Activated T-helper 17 cell treated with anti-CD3 and anti-CD28 coated beads, Interleukin-2, amount 50 U/mL, for 72 hours (primary cell): ENCODE data around the gene FRYL. TPM values are rescaled to one million over a fixed set of nuclear protein-coding genes. Genes with fewer than 3 reads are reported as not detected.
"Not testable (repeated sequence)": the region's sequence is repeated elsewhere in the genome, so short reads cannot be mapped to it uniquely, and the experiment has no call there.

ENCODE experiments used
- ATAC-seq: fragments of 150-1000 bp; cut with Tn5 transposase; replicated peaks from 2 replicates; pipeline ENCODE4 v1.10.0; 2021; ENCODE audit warnings: mild to moderate bottlenecking, moderate library complexity
- H3K27ac Mint-ChIP-seq: one replicate; pipeline ENCODE4 v1.8.0; 2022; ENCODE audit warnings: mixed read lengths
- H3K27me3 Mint-ChIP-seq: one replicate; pipeline ENCODE4 v1.8.0; 2022; ENCODE audit warnings: mixed read lengths
- H3K36me3 Mint-ChIP-seq: one replicate; pipeline ENCODE4 v1.8.0; 2022; ENCODE audit warnings: low read depth, mild to moderate bottlenecking, mixed read lengths
- H3K4me1 Mint-ChIP-seq: one replicate; pipeline ENCODE4 v1.8.0; 2022; ENCODE audit warnings: mixed read lengths
- H3K4me3 Mint-ChIP-seq: one replicate; pipeline ENCODE4 v1.8.0; 2022; ENCODE audit warnings: mild to moderate bottlenecking, mixed read lengths
- H3K9me3 Mint-ChIP-seq: one replicate; pipeline ENCODE4 v1.8.0; 2022; ENCODE audit warnings: mixed read lengths
- total RNA-seq, 2 donors: library from RNA; stranded (reverse); gene quantifications; one replicate each; pipeline ENCODE4 v1.2.3, GENCODE V29; 2022

The FRYL gene
- total RNA-seq, 2 donors from 2014 or later, result 75.0 to 83.1 TPM

DNA sequence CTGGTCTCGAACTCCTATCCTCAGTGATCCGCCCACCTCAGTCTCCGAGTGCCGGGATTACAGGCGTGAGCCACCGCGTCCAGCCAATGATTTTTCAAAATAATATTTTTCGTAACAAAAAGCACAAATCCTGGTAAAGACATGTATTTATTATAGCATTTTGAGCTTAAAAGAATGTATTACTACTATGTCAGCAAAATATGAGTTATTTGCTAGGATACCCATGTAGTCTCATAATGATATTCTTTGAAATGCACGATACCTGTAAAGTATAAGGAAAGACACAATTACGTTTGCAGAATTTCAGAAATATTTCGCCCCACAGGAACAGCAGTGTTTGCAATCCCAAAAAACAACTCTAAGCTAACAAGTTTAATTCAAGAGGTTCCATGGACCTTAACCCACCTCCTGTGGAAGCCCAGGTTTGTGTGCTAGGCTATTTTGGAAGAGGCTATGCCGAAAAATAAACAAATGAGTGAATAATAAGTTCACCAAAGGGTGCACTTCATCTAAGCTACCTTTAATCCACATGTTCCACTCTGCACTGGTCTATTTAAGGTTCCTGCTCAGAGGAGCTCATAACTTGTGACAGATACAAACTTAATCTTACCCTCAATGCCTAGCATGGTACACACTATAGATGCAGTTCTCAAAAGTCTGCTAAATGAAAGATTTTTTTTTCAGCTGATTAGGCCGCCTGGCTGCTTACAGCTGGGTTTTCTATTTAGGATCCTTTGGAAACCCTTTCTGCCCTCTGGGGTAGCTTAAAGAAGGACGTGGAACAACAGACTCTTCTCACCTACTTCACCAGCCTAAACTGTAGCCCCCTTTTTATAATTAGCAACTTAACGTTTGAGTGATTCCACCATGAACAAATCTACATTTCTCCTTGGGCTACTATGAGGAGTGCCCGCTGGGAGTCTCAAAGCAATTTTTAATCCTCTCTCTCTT is 5.0 kb downstream of the FRYL start:
- Mint-ChIP-seq H3K9me3 (no peaks in the 10 kb centered on the region), H3K27me3 (no peaks in the 10 kb centered on the region), H3K4me1 (peaks cover 35% of the 10 kb centered on the region), H3K4me3 (no peak overlapping the region), H3K27ac (no peak overlapping the region), H3K36me3 (peaks cover 22% of the 10 kb centered on the region)
- ATAC-seq, result no peak

DNA sequence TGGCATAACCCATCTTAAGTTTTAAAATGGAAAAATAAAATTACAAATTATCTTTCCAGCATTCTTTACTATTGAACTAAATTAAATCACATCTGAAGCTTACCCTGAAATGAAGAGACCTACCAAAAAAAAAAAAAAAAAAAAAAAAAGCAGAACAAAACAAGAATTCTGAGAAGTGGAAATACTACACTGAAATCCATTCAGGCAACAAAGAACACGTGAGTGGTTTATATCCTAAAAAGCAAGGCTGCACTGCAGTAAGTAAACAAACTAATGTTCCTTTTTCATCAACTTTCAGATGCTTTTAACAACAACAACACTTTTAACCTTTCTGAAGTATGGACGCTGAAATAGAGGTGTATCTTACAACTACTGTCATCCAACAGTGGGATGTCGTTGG is 7.5 kb downstream of the FRYL start:
- peaks cover 47% of the 10 kb centered on the region for H3K4me1 Mint-ChIP-seq
- H3K27ac Mint-ChIP-seq, result no peak overlapping the region
- H3K4me3 Mint-ChIP-seq, result no peak overlapping the region
- no peak for ATAC-seq
- no peaks in the 10 kb centered on the region for H3K9me3 Mint-ChIP-seq
- H3K27me3 Mint-ChIP-seq, result no peaks in the 10 kb centered on the region
- H3K36me3 Mint-ChIP-seq, result peaks cover 7% of the 10 kb centered on the region

DNA sequence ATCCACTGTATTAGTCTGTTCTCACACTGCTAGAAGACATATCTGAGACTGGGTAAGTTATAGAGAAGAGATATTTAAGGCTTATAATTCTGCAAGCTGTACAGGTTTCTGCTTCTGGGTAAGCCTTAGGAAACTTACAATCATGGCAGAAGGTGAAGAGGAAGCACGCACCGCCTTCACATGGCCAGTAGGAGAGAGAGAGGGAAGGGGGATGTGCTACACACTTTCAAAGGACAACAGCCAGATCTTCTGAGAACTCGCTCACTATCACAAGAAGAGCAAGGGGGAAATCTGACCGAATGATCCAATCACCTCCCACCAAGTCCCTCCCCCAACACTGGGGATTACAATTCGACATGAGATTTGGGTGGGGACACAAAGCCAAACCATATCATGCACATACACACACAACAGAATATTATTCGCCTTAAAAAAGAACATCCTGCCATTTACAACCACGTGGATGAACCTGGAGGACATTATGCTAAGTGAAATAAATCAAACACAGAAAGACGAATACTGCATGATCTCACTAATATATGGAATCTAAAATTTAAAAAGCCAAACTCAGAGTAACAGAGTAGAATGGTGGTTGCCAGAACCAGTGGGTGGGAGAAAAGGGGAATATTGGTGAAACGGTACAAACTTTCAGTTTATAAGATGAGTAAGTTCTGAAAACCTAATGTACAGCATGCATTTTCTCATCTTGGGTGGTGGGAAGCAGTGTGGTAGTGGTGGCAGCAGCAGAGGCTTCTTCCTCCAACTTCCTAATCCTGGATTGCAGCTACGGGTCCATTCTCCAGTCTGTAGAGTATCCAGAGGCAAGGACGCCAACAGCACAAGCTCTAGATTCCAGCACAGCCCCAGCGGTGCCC is 12.8 kb downstream of the FRYL start:
- Mint-ChIP-seq H3K27ac (no peak overlapping the region), H3K9me3 (no peaks in the 10 kb centered on the region), H3K36me3 (peaks cover 7% of the 10 kb centered on the region), H3K27me3 (no peaks in the 10 kb centered on the region), H3K4me1 (peaks cover 47% of the 10 kb centered on the region), H3K4me3 (peak overlapping the region; percentile 54)
- peak; percentile 82 for ATAC-seq

DNA sequence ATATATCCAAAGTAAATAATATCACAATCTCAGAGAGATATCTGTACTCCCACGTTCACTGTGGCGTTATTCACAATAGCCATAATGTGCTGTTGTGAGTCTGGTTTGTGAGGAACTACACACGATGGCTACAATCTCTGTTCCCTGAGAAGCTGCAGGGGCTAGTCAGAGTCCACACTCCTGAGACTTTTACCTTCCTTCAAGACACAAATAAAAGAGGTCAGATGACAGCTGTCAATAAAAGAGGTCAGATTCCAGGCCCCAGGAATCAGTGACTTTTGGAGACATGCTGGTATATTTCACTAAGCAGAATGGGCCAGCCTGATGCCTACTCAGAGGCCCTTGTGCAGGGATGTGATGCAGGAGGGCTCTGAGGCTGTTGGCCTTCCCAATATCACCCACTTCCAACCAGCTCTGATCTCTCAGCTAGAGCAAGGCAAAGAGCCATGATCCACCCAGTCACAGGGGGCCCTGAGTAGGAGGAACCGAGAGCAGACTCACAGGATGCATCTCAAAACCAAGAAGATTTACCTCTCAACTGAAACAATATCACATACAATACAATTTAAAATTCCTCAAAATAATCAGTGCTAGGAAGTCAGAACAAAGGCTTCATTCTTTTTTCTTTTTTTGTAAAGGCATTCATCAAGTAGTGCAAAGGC is 13.8 kb downstream of the FRYL start:
- no peaks in the 10 kb centered on the region for H3K27me3 Mint-ChIP-seq
- no peaks in the 10 kb centered on the region for H3K9me3 Mint-ChIP-seq
- no peak overlapping the region for H3K27ac Mint-ChIP-seq
- H3K36me3 Mint-ChIP-seq, result peaks cover 7% of the 10 kb centered on the region
- peak overlapping the region; percentile 51 for H3K4me3 Mint-ChIP-seq
- peak; percentile 78 for ATAC-seq
- peaks cover 44% of the 10 kb centered on the region for H3K4me1 Mint-ChIP-seq

DNA sequence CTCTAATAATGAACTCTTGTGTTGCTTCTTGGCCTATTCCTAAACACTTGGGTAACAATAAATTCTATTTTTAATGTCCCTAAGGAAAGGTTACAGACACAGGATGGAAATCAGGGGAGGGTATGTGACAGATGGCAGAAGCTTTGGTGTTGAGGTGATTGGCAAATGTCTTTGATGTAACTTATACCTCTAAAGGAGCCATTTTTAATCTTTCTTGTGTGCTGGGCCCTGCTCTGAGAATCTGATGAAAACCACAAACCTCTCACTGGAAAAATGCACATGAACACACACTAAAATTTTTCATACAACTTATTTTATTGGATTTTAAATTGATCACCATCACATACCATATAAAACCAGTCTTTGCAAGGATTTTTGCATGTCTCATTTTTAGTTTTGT is 17.7 kb downstream of the FRYL start:
- H3K9me3 Mint-ChIP-seq, result no peaks in the 10 kb centered on the region
- no peak overlapping the region for H3K4me3 Mint-ChIP-seq
- H3K36me3 Mint-ChIP-seq, result peaks cover 13% of the 10 kb centered on the region
- H3K27me3 Mint-ChIP-seq, result no peaks in the 10 kb centered on the region
- no peak for ATAC-seq
- H3K27ac Mint-ChIP-seq, result no peak overlapping the region
- H3K4me1 Mint-ChIP-seq, result peaks cover 28% of the 10 kb centered on the region

DNA sequence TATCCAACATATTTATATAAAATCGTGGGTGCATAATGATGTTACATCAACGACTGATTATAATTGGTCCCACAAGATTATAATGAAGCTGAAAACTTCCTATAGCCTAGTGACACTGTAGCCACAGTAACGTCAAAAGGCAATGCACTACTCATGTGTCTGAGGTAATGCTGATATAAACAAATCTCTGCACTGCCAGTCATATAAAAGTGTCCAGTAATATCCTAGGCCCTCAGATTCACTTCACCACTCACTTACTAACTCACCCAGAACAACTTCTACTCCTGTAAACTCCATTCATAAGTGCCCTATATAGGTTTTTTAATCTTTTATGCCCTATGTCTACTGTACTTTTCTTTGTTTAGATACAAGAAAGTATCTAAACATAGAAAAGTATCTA is 18.8 kb downstream of the FRYL start:
- ATAC-seq, result no peak
- H3K27ac Mint-ChIP-seq, result no peak overlapping the region
- H3K36me3 Mint-ChIP-seq, result peaks cover 13% of the 10 kb centered on the region

DNA sequence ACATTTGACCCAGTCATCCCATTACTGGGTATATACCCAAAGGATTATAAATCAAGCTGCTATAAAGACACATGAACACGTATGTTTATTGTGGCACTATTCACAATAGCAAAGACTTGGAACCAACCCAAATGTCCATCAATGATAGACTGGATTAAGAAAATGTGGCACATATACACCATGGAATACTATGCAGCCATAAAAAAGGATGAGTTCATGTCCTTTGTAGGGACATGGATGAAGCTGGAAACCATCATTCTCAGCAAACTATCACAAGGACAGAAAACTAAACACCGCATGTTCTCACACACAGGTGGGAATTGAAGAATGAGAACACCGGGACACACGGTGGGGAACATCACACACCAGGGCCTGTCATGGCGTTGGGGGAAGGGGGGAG is 21.4 kb downstream of the FRYL start:
- H3K4me3 Mint-ChIP-seq, result not testable (repeated sequence)

More for the DNA sequence above, 18.8 kb downstream of the FRYL start:
- Mint-ChIP-seq H3K4me3 (no peak overlapping the region), H3K9me3 (no peaks in the 10 kb centered on the region), H3K27me3 (no peaks in the 10 kb centered on the region), H3K4me1 (peaks cover 25% of the 10 kb centered on the region)

DNA sequence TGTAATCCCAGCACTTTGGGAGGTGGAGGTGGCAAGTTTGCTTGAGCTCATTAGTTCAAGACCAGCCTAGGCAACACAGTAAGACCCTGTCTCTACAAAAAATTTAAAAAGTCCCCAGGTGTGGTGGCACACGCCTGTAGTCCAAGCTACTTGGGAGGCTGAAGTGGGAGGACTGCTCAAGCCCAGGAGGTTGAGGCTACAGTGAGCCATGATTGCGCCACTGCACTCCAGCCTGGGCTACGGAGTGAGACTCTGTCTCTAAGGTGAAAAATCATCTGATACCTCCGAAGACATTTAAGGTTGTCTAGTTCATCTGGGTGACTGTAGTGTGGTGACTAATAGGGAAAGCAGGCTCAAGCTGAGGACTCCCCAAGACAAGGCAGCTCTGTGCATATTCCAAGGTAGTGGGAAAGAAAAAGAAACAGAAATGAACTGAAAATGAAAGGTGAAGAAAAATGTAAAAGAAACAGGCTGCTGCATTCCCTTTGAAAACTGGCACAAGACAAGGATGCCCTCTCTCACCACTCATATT is 23.3 kb downstream of the FRYL start:
- Mint-ChIP-seq H3K4me1 (peaks cover 29% of the 10 kb centered on the region), H3K36me3 (peaks cover 6% of the 10 kb centered on the region), H3K27me3 (no peaks in the 10 kb centered on the region), H3K27ac (no peak overlapping the region), H3K4me3 (no peak overlapping the region), H3K9me3 (no peaks in the 10 kb centered on the region)
- ATAC-seq, result peak; percentile 49

More for the DNA sequence above, 21.4 kb downstream of the FRYL start:
- H3K9me3 Mint-ChIP-seq, H3K36me3 Mint-ChIP-seq, ATAC-seq, H3K27ac Mint-ChIP-seq, H3K27me3 Mint-ChIP-seq: not testable (repeated sequence)
- peaks cover 17% of the 10 kb centered on the region for H3K4me1 Mint-ChIP-seq

DNA sequence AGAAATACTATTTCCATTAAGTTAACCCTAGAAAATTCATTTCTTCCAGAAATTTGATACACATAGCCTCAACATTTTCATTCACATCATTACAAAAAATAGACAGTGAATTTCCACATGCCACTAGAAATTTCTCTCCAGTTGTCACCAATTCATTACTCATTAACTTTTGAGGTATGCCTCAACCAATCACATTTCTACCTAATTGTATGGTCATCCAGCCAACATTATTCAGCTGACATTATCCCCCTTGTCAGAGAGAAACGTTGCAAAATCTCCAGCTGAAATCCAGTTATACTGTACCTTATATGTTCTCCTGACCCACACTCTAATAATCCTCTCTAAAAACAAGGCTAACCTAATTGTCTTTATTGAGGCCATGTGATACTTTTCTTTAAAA is 24.8 kb downstream of the FRYL start:
- Mint-ChIP-seq H3K36me3 (peaks cover 6% of the 10 kb centered on the region), H3K27me3 (no peaks in the 10 kb centered on the region), H3K27ac (no peak overlapping the region), H3K4me3 (no peak overlapping the region), H3K4me1 (peaks cover 38% of the 10 kb centered on the region), H3K9me3 (no peaks in the 10 kb centered on the region)
- ATAC-seq, result no peak

DNA sequence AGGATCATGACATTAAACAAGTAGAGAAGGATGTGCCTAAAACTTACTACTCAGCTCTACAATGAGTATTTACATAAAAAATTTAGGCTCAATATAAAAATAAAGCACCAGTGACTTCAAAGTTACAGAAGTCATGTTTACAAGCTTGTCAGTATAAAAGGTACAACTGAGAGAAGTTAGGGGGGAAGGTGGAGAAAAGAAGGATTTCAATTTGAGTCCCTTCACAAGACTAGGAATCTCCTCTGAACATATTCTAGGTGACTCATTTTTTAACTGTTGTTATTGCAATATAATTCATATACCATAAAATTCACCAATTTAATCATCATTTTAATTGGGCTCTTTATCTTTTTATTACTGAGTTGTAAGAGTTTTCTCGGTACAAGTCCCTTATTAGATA is 26.9 kb downstream of the FRYL start:
- no peak for ATAC-seq
- H3K27ac Mint-ChIP-seq, result no peak overlapping the region
- peaks cover 46% of the 10 kb centered on the region for H3K4me1 Mint-ChIP-seq
- H3K9me3 Mint-ChIP-seq, result no peaks in the 10 kb centered on the region
- H3K4me3 Mint-ChIP-seq, result no peak overlapping the region
- H3K27me3 Mint-ChIP-seq, result no peaks in the 10 kb centered on the region
- no peaks in the 10 kb centered on the region for H3K36me3 Mint-ChIP-seq

DNA sequence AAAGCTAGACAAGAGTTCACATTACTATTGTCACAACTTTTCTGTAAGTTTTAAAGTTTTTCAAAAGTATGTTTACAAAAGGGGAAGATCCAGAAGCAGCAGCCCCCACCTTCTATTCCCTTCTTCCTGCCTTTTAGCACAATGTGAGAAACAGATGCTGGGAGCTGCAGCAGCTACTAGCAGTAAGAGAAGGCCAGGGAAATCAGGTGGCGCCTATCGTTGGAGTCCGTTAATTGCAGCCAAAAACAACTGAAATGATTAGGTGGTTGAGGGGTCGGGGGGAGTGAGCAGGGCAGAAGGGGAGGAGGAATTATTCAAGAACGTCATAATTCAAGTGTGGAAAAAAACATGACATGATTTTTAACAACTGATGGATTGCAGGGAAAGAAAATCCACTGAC is 27.4 kb downstream of the FRYL start:
- Mint-ChIP-seq H3K4me1 (peaks cover 47% of the 10 kb centered on the region), H3K27ac (no peak overlapping the region)

DNA sequence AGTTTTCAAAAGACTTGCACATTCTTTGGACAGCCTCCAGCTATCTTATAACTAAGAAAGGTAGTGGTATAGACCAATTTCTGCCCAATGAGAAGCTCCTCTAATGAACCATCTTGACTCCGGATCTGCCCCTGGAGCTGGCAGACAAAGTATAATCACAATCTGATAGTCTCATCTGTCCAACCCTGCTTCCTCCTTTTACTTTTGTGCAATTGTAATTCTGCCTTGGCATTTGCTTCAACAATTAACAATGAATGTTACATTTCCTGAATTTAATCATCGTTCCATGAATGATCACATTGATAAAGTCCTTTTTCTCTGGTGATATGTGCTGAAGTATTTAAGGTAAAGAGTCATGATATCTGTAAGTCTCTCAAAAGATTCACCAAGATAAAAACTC is 27.8 kb downstream of the FRYL start:
- Mint-ChIP-seq H3K27me3 (no peaks in the 10 kb centered on the region), H3K4me3 (no peak overlapping the region), H3K36me3 (no peaks in the 10 kb centered on the region), H3K4me1 (peaks cover 47% of the 10 kb centered on the region), H3K9me3 (no peaks in the 10 kb centered on the region), H3K27ac (no peak overlapping the region)
- ATAC-seq, result no peak

More for the DNA sequence above, 27.4 kb downstream of the FRYL start:
- no peaks in the 10 kb centered on the region for H3K27me3 Mint-ChIP-seq
- no peaks in the 10 kb centered on the region for H3K36me3 Mint-ChIP-seq
- ATAC-seq, result no peak
- H3K9me3 Mint-ChIP-seq, result no peaks in the 10 kb centered on the region
- no peak overlapping the region for H3K4me3 Mint-ChIP-seq

DNA sequence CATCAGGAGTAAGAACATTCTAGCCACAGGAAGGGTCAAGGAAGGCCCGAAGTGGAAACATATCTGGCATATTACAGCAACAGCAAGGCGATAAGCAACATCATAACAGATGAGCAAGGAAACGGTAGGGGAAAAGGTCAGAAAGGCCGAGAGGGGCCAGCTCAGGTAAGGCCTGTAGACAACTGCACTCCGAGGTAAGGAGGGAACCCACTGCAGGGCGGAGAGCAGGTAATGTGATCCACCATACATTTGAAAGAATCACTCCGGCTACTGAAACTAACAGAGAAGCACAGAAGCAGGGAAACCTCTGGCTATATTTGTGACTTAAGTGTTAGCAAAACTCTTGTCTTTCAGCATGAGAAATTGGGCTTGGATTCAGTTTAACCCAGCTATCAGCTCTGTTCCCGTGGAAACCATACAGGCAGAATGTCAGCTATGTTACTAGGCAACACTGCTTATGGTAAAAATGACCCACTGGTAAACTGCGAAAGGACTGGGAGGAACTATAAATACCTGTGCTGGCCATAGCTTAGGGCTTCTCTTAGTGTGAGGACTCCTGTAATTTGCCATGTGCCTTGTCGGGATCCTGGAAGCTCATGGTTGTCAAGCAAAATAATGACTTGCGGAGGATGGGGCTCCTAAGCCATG is 31.0 kb downstream of the FRYL start:
- H3K4me1 Mint-ChIP-seq, result peaks cover 48% of the 10 kb centered on the region
- H3K4me3 Mint-ChIP-seq, result no peak overlapping the region
- no peak overlapping the region for H3K27ac Mint-ChIP-seq
- no peaks in the 10 kb centered on the region for H3K27me3 Mint-ChIP-seq
- H3K36me3 Mint-ChIP-seq, result no peaks in the 10 kb centered on the region
- no peak for ATAC-seq
- H3K9me3 Mint-ChIP-seq, result no peaks in the 10 kb centered on the region
